ENCODE data around the gene SLC16A6.
"Not testable (repeated sequence)": the region's sequence is repeated elsewhere in the genome, so short reads cannot be mapped to it uniquely, and the experiment has no call there.

Gene SLC16A6

GRCh38 chr17:68309066-68309670 lies 18.2 kb upstream of the SLC16A6 start:
- not testable (repeated sequence) for DNase-seq

DNA sequence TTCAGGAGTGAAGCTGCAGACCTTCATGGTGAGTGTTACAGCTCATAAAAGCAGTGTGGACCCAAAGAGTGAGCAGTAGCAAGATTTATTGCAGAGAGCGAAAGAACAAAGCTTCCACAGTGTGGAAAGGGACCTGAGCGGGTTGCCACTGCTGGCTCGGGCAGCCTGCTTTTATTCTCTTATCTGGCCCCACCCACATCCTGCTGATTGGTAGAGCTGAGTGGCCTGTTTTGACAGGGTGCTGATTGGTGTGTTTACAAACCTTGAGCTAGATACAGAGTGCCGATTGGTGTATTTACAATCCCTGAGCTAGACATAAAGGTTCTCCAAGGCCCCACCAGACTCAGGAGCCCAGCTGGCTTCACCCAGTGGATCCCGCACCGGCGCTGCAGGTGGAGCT lies 17.6 kb upstream of the SLC16A6 start:
- not testable (repeated sequence) for DNase-seq

- DNase-seq: no peak
Measured at GRCh38 chr17:68307443-68307842, 16.5 kb upstream of the SLC16A6 start.

GRCh38 chr17:68306819-68307218 lies 15.9 kb upstream of the SLC16A6 start:
- DNase-seq: no peak

- DNase-seq: no peak
Measured at GRCh38 chr17:68305142-68305541, 14.2 kb upstream of the SLC16A6 start.

DNA sequence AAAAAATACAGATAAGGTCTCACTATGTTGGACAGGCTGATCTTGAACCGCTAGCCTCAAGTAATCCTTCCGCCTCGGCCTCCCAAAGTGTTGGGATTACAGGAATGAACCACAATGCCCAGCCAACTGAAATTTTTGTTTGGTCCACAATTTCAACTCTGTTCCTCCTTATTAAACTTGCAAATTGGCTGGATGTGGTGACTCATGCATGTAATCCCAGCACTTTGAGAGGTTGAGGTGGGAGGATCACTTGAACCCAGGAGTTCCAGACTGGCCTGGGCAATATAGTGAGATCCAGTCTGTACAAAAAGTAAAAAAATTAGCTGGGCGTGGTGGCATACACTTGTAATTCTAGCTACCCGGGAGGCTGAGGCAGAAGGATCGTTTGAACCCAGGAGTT lies 13.8 kb upstream of the SLC16A6 start:
- no peak for DNase-seq

GRCh38 chr17:68302666-68303065 lies 11.7 kb upstream of the SLC16A6 start:
- no peak for DNase-seq

GRCh38 chr17:68302066-68302564 lies 11.2 kb upstream of the SLC16A6 start:
- no peak for DNase-seq

- no peak for DNase-seq
Measured at GRCh38 chr17:68301438-68301959, 10.6 kb upstream of the SLC16A6 start.

DNA sequence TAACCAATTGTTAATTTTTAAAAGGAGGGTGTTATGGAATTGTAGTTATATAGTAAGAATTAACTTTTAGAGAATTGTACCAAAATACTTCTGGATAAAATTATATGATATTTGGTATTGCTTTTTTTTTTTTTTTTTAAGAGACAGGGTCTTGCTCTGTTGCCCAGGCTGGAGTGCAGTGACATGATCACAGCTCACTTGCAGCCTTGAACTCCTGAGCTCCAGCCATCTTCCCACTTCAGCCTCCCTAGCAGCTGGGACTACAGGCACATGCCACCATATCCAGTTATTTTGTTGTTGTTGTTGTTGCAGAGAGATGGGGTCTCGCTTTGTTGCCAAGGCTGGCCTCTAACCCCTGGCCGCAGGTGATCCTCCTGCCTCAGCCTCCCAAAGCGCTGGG lies 8.9 kb upstream of the SLC16A6 start:
- DNase-seq: no peak

GRCh38 chr17:68298601-68299000 lies 7.7 kb upstream of the SLC16A6 start:
- DNase-seq: no peak

- DNase-seq: no peak
Measured at GRCh38 chr17:68297195-68297594, 6.3 kb upstream of the SLC16A6 start.

DNA sequence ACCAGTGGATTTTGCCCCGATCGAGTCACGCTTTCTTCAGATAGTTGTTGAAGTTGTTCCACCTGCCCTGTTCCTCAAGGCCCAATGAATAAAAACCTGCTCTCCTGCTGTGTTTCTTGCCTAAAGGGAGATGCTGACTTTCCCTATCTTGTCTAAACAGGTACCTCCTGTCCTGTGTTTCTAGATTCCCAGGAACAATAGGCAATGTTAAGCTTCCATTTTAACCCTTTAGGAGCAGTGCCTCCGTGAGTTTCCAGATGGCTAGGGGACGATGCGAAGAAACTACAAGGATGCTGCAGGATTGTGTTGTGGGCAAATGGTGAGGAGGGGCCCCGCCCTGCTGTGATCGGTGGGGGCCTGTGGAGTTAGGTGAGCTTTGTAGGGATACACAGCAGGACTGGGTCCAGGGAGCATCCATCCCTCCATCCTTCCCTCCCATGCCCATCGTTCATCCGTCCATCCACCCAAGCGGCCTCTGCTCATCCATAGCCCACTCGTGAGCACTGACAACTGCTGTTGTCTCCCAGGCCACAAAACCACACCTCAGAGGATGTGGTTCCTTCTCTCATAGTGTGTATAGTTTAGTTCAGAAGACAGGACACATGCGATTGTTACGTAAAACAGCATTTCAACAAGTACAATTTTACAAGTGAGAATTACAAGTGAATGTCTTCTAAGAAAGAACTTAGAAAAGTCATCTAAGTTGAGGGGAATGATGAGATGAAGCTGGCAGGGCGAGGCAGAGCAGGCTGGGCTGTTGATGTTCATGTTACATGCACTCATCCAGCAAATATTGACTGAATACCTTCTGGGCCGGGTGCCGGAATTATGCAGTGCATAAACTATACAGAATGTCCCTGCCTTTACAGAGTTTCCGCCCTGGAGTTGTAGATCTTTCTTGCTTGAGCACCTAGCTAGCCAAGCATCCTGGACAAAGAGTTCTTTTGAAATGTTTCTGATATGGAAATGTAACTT lies 5.6 kb upstream of the SLC16A6 start:
- peak; percentile 46 for DNase-seq

DNA sequence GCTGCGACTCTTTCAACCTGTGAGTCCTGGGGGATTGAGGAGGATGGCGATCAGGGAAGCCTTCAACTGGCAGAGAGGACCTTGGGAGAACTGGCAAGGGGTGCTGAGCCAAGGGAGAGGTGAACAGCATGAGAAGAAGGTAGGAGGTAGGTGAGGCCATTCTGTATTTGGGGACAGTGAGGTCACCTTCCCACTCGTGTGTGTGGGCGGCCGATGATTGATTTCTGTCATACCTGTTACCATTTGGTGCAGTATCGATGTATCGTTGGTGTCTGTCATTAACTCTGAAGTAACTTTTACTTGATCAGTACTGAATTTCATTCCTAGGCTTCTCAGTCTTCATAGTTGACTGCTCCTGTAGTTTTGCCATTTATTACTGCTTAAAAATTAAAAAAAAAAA lies 4.2 kb upstream of the SLC16A6 start:
- no peak for DNase-seq

- no peak for DNase-seq
Measured at GRCh38 chr17:68294617-68295016, 3.7 kb upstream of the SLC16A6 start.

- DNase-seq: no peak
Measured at GRCh38 chr17:68294196-68294555, 3.2 kb upstream of the SLC16A6 start.

- no peak for DNase-seq
Measured at GRCh38 chr17:68293490-68294195, 2.7 kb upstream of the SLC16A6 start.

GRCh38 chr17:68292689-68293040 lies 1.7 kb upstream of the SLC16A6 start:
- no peak for DNase-seq

GRCh38 chr17:68291836-68292688 lies 1.1 kb upstream of the SLC16A6 start:
- peak; percentile 90 for DNase-seq

DNA sequence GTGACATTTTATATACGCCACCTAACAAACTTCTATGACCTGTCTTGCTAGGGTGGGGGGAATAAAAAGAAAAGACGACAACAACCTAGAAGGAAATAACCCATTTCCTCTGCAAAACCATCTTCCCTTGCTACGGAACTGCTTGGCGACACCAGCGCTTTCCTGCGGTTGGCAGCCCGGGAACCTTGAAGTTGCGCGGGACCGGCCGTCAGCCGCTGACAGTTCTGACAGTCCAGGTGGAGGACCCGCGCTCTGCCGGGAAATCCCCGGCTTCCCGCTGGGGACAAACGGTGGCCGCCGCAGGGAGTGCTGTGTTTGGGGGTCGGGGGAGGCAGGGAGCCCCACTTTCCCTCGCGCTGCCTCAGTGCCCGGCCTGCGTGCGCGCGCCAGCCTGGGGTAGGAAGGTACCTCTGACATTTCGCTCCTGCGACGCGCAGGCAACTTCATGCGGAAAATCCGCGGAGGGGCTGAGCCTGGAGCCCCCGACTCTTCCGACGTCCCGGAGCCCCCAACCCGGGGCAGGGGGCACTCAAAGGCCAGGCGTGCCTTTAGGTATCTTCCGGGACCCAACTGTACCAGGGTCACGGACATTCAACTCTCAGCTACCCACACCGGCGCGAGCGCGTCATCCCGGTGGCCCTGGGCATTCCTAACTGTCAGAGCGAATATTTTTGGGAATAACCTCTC lies 516 bp downstream of the SLC16A6 start:
- DNase-seq: peak; percentile 70

GRCh38 chr17:68289936-68290267 lies 1.0 kb downstream of the SLC16A6 start:
- DNase-seq: no peak

DNA sequence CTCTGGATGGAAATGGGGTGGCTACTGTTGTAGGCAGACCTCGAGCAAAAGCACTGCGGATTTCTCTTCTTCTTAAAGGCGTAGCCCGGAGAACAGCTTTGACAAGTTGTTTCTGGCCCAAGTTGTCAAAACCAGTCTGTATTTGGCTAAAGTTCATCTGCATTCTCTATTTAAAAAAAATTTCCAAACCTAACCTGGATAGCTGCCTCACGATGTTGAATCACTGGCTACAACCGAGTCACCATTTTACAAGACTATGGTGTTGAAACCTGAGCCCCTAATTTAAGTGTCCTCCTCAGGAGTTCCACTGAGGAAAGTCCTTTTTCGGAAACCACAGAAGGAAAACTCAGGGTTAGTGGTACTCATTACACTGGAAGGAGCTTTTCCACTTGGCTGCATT lies 1.5 kb downstream of the SLC16A6 start:
- no peak for DNase-seq
